Measurements from ENCODE around the gene ANXA5. TPM values are rescaled to one million over a fixed set of nuclear protein-coding genes. Genes with fewer than 3 reads are reported as not detected.

The ANXA5 gene
- total and polyA plus RNA-seq, 12 donors = 90.8 to 285 (median 115) TPM

GRCh38 chr4:121721700-121722099 is 24.9 kb upstream of the ANXA5 start:
- H3K36me3 ChIP-seq = no peaks in the 10 kb centered on the region
- no peak overlapping the region for H3K4me3 ChIP-seq
- ATAC-seq = no peak
- DNase-seq = no peak
- no peak for TF ChIP-seq CTCF (IDR thresholded peaks at IDR 0.05)
- H3K4me1 ChIP-seq = peaks cover 0 to 3% (median 0%) of the 10 kb centered on the region in 9 donors
- no peak overlapping the region for H3K27ac ChIP-seq
- no peaks in the 10 kb centered on the region for H3K27me3 ChIP-seq
- 53% methylated on average over 1 of the region's 1 CpG for WGBS, 2 donors
- no peaks in the 10 kb centered on the region for H3K9me3 ChIP-seq
- intact Hi-C loops (cut with DNase I) = loop anchor here in 1 of 10 donors (5.0 to 10.0 kb wide), 2 partner anchors 34 to 237 kb away; no protein-coding TSS in a partner anchor

- no peak overlapping the region for H3K4me3 ChIP-seq
- TF ChIP-seq CTCF (IDR thresholded peaks at IDR 0.05) = no peak
- DNase-seq = no peak
- H3K9me3 ChIP-seq = no peaks in the 10 kb centered on the region
- H3K27me3 ChIP-seq = no peaks in the 10 kb centered on the region
- intact Hi-C loops (cut with DNase I) = loop anchor here in 1 of 10 donors (5.0 to 10.0 kb wide), 2 partner anchors 33 to 235 kb away; no protein-coding TSS in a partner anchor
- H3K36me3 ChIP-seq = no peaks in the 10 kb centered on the region
- H3K27ac ChIP-seq = no peak overlapping the region
- 68 to 71% methylated on average over 1 of the region's 1 CpG for WGBS, 2 donors
- ATAC-seq = no peak
- no peaks in the 10 kb centered on the region for H3K4me1 ChIP-seq
Observed at GRCh38 chr4:121720109-121720508, 23.3 kb upstream of the ANXA5 start.

- DNase-seq = no peak
- Histone ChIP-seq H3K27me3 (no peaks in the 10 kb centered on the region), H3K4me3 (no peak overlapping the region), H3K9me3 (no peaks in the 10 kb centered on the region), H3K4me1 (peaks cover 0 to 4% (median 0%) of the 10 kb centered on the region in 9 donors), H3K36me3 (no peaks in the 10 kb centered on the region), H3K27ac (peak overlapping the region in 2 of 10 donors; percentile 5 to 39)
- ATAC-seq = peak; percentile 34 to 87 (median 69)
- no peak for TF ChIP-seq CTCF (IDR thresholded peaks at IDR 0.05)
- intact Hi-C loops (cut with DNase I) = no loop called here
- WGBS, 2 donors = 56 to 57% methylated on average over 4 of the region's 4 CpGs
Observed at GRCh38 chr4:121717680-121718237, 21.0 kb upstream of the ANXA5 start.

- intact Hi-C loops (cut with DNase I) = no loop called here
- 67 to 72% methylated on average over 4 of the region's 4 CpGs for WGBS, 2 donors
Observed at GRCh38 chr4:121714548-121714947, 17.8 kb upstream of the ANXA5 start.

More at GRCh38 chr4:121714548-121714947, 17.8 kb upstream of the ANXA5 start:
- no peaks in the 10 kb centered on the region for H3K36me3 ChIP-seq
- DNase-seq = no peak
- H3K4me1 ChIP-seq = peaks cover 0 to 18% (median 11%) of the 10 kb centered on the region in 9 donors
- TF ChIP-seq CTCF (IDR thresholded peaks at IDR 0.05) = no peak
- ATAC-seq = no peak
- H3K27ac ChIP-seq = no peak overlapping the region
- H3K27me3 ChIP-seq = peaks cover 0 to 10% (median 0%) of the 10 kb centered on the region in 7 donors
- H3K9me3 ChIP-seq = no peaks in the 10 kb centered on the region
- no peak overlapping the region for H3K4me3 ChIP-seq

Measured in heart right ventricle (tissue), 16 donors.